GM12892 (cell line): ENCODE data around the gene SLC28A3.

ENCODE experiments used
- POLR2AphosphoS5 ChIP-seq: IDR thresholded peaks from 2 replicates; pipeline ENCODE4 v1.6.1; 2011; ENCODE audit warnings: low read depth, low read length, control low read depth
- TAF1 ChIP-seq: IDR thresholded peaks from 2 replicates; pipeline ENCODE4 v1.6.1; 2011; ENCODE audit warnings: low read depth, mild to moderate bottlenecking, control low read depth, low read length, borderline replicate concordance

DNA sequence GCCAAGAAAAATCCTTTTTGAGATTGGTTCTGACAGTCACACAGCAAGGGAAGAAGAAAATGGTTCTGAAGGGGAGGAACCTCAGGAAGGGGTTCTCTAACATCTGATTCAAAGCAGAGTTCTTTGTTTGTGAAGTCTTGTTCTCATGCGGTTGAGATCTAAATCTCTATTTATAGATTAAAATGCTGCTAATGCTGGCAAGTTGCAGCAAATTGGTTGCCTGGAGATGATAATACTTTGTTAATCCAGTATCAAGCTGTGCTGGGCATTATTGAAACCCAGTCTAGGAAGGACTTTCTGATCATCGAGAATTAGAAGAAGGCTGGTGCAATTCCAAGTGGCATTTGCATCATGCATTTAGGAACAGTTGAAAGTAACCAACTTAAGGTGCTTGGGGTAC lies 34.0 kb upstream of the SLC28A3 start:
- TF ChIP-seq POLR2AphosphoS5 = no peak
- no peak for TF ChIP-seq TAF1
